ENCODE data around the gene ATCAY.
"Not testable (repeated sequence)": the region's sequence is repeated elsewhere in the genome, so short reads cannot be mapped to it uniquely, and the experiment has no call there.

The ATCAY gene

GRCh38 chr19:3949997-3950859 lies 69.7 kb downstream of the ATCAY start:
- no peak for DNase-seq

GRCh38 chr19:3950871-3951861 lies 70.7 kb downstream of the ATCAY start:
- DNase-seq = no peak

GRCh38 chr19:3952755-3953276 lies 72.3 kb downstream of the ATCAY start:
- not testable (repeated sequence) for DNase-seq

GRCh38 chr19:3954107-3954506 lies 73.6 kb downstream of the ATCAY start:
- DNase-seq = no peak

GRCh38 chr19:3955276-3955675 lies 74.8 kb downstream of the ATCAY start:
- DNase-seq = not testable (repeated sequence)

- DNase-seq = no peak
These were observed 75.2 kb downstream of the ATCAY start for GRCh38 chr19:3955688-3956087.

GRCh38 chr19:3958836-3959765 lies 78.6 kb downstream of the ATCAY start:
- DNase-seq = no peak

- DNase-seq = no peak
These were observed 79.3 kb downstream of the ATCAY start for GRCh38 chr19:3959766-3960131.

- DNase-seq = no peak
These were observed 80.5 kb downstream of the ATCAY start for GRCh38 chr19:3961007-3961406.

GRCh38 chr19:3963458-3964255 lies 83.2 kb downstream of the ATCAY start:
- DNase-seq = no peak

- DNase-seq = no peak
These were observed 84.0 kb downstream of the ATCAY start for GRCh38 chr19:3964256-3965194.

- no peak for DNase-seq
These were observed 85.8 kb downstream of the ATCAY start for GRCh38 chr19:3966051-3967017.

GRCh38 chr19:3967983-3968382 lies 87.5 kb downstream of the ATCAY start:
- DNase-seq = not testable (repeated sequence)

- no peak for DNase-seq
These were observed 88.3 kb downstream of the ATCAY start for GRCh38 chr19:3968556-3969434.

- DNase-seq = no peak
These were observed 89.2 kb downstream of the ATCAY start for GRCh38 chr19:3969435-3970312.

GRCh38 chr19:3970313-3970807 lies 89.9 kb downstream of the ATCAY start:
- DNase-seq = no peak
